Ishikawa (cell line): ENCODE results near the gene SEMA3D.

Experiments used
- CEBPB ChIP-seq: IDR thresholded peaks from 2 replicates; pipeline ENCODE4 v1.6.1; 2012
- CREB1 ChIP-seq: IDR thresholded peaks from 2 replicates; pipeline ENCODE4 v1.6.1; 2012; ENCODE audit warnings: low read depth
- EGR1 ChIP-seq: IDR thresholded peaks from 2 replicates; pipeline ENCODE4 v1.6.1; 2012
- EP300 ChIP-seq: IDR thresholded peaks from 2 replicates; pipeline ENCODE4 v1.6.1; 2012; ENCODE audit warnings: borderline replicate concordance
- FOXM1 ChIP-seq: IDR thresholded peaks from 2 replicates; pipeline ENCODE4 v1.6.1; 2012; ENCODE audit warnings: low read depth, borderline replicate concordance
- MAX ChIP-seq: IDR thresholded peaks from 2 replicates; pipeline ENCODE4 v1.6.1; 2012
- NFIC ChIP-seq: IDR thresholded peaks from 2 replicates; pipeline ENCODE4 v1.6.1; 2012
- RAD21 ChIP-seq: IDR thresholded peaks from 2 replicates; pipeline ENCODE4 v1.6.1; 2012; ENCODE audit warnings: low read depth
- REST ChIP-seq: IDR thresholded peaks from 2 replicates; pipeline ENCODE4 v1.6.1; 2012; ENCODE audit warnings: low read depth, mild to moderate bottlenecking
- TAF1 ChIP-seq: IDR thresholded peaks from 2 replicates; pipeline ENCODE4 v1.6.1; 2012; ENCODE audit warnings: low read depth, mild to moderate bottlenecking
- TCF12 ChIP-seq: IDR thresholded peaks from 2 replicates; pipeline ENCODE4 v1.6.1; 2012; ENCODE audit warnings: low read depth
- USF1 ChIP-seq: IDR thresholded peaks from 2 replicates; pipeline ENCODE4 v1.6.1; 2012
- YY1 ChIP-seq: IDR thresholded peaks from 2 replicates; pipeline ENCODE4 v1.6.1; 2012; ENCODE audit warnings: low read depth
- ZBTB7A ChIP-seq: IDR thresholded peaks from 2 replicates; pipeline ENCODE4 v1.6.1; 2012; ENCODE audit warnings: low read depth

GRCh38 chr7:85006754-85007153 lies 180.1 kb downstream of the SEMA3D start:
- TF ChIP-seq CEBPB (no peak), YY1 (no peak), TAF1 (no peak), ZBTB7A (no peak), EP300 (no peak), MAX (no peak), USF1 (no peak), REST (no peak), FOXM1 (no peak), CREB1 (no peak), EGR1 (no peak), RAD21 (no peak), TCF12 (no peak), NFIC (no peak)
